Right lobe of liver (tissue), 6 donors: ENCODE results near the gene IRF5. TPM values are rescaled to one million over a fixed set of nuclear protein-coding genes. Genes with fewer than 3 reads are reported as not detected.

ENCODE experiments used
- ATAC-seq, 4 donors: fragments of 200-7000 bp; cut with Tn5 transposase; one replicate each; pipeline ENCODE4 v1.9.1; 2020; ENCODE audit warnings: mild to moderate bottlenecking in 4 of 4, moderate library complexity in 4 of 4
- DNase-seq, 3 donors: peaks; one replicate each; pipeline ENCODE4 v3.0.0-alpha.2; 2020
- H3K27ac ChIP-seq, 3 donors: fragments of 200-600 bp; one replicate each; pipeline ENCODE4 v1.8.0; 2022
- H3K27me3 ChIP-seq, 2 donors: fragments of 200-600 bp; one replicate each; pipeline ENCODE4 v1.8.0; 2022
- H3K36me3 ChIP-seq, 4 donors: fragments of 200-600 bp; sonication (generic) in 1 of 4; one replicate each; pipeline versions ENCODE4 v1.5.1 to v1.8.0; 2017 to 2022; ENCODE audit warnings: control low read depth in 1 of 4
- H3K4me1 ChIP-seq, 4 donors: fragments of 200-600 bp; sonication (generic) in 1 of 4; one replicate each; pipeline versions ENCODE4 v1.5.1 to v1.8.0; 2017 to 2022; ENCODE audit warnings: control low read depth in 1 of 4
- H3K4me3 ChIP-seq, 3 donors: fragments of 200-600 bp; one replicate each; pipeline ENCODE4 v1.8.0; 2022
- H3K9me3 ChIP-seq, 4 donors: fragments of 200-600 bp; sonication (generic) in 1 of 4; one replicate each; pipeline versions ENCODE4 v1.5.1 to v1.8.0; 2017 to 2022; ENCODE audit warnings: control low read depth in 1 of 4
- CTCF ChIP-seq, 4 donors: fragments of 200-600 bp in 3 of 4; fragments of 450-650 bp in 1 of 4; IDR thresholded peaks; one replicate each; pipeline versions ENCODE4 v1.5.1 to v1.8.0; 2016 to 2022; ENCODE audit warnings: antibody characterized with exemption in 4 of 4, mild to moderate bottlenecking in 2 of 4
- POLR2A ChIP-seq: fragments of 450-650 bp; IDR thresholded peaks from one replicate; pipeline ENCODE4 v1.6.1; 2017; ENCODE audit warnings: antibody characterized with exemption, mild to moderate bottlenecking
- WGBS: methylation state at CpG from one replicate; pipeline ENCODE4 v1.1.6; 2018; ENCODE audit warnings: low coverage, low lambda C conversion rate; ENCODE audit not compliant: insufficient coverage; ENCODE audit errors: missing lambda C conversion rate; 5-methylcytosine and 5-hydroxymethylcytosine counted together
- intact Hi-C, 2 donors: fragments of 100-400 bp; cut with DNase I; formaldehyde crosslinking; loops; one replicate each; pipeline versions ENCODE4 v1.11.2 to v1.14.1; 2022
- total RNA-seq, 6 experiments: library from RNA; depleted of rRNA in 2 of 6; stranded (reverse); fragments of >200 nt in 2 of 6; fragmentation: NEBNext Ultra II Directional in 3 of 6; extraction: Animal tissue kit (Norgen Biotek cat#: 25700) in 3 of 6; gene quantifications; one replicate each; pipeline versions ENCODE4 v1.1.0 to v1.2.4, GENCODE V29; 2016 to 2023
- donor health status: DM: no; HTN: yes; CAD: no.
- donor health status: DM: no; HTN: no; CAD: no.
- donor health status: DM: no; HTN: no; CAD: no.
- donor health status: DM: no; HTN: yes; CAD: no.
- donor health status: DM: no; HTN: yes; CAD: no.

IRF5 gene
- total RNA-seq, 6 experiments from 2014 or later = 4.6 to 8.9 (median 6.4) TPM

GRCh38 chr7:128974241-128974934 is 36.7 kb downstream of the IRF5 start:
- H3K9me3 ChIP-seq = no peaks in the 10 kb centered on the region
- no peak overlapping the region for H3K27ac ChIP-seq
- no peaks in the 10 kb centered on the region for H3K27me3 ChIP-seq
- H3K4me3 ChIP-seq = no peak overlapping the region
- ATAC-seq (no peak), DNase-seq (no peak)
- WGBS = 70% methylated on average over 7 of the region's 7 CpGs
- intact Hi-C loops = no loop called here
- TF ChIP-seq CTCF (IDR thresholded peaks at IDR 0.05) (no peak), POLR2A (no peak)
- peaks cover 5 to 96% (median 31%) of the 10 kb centered on the region in 4 donors for H3K36me3 ChIP-seq
- no peaks in the 10 kb centered on the region for H3K4me1 ChIP-seq

- Histone ChIP-seq H3K27ac (no peak overlapping the region), H3K4me1 (no peaks in the 10 kb centered on the region), H3K27me3 (no peaks in the 10 kb centered on the region), H3K36me3 (peaks cover 0 to 95% (median 25%) of the 10 kb centered on the region in 4 donors), H3K9me3 (no peaks in the 10 kb centered on the region), H3K4me3 (no peak overlapping the region)
- 86% methylated on average over 2 of the region's 2 CpGs for WGBS
- intact Hi-C loops = no loop called here
- TF ChIP-seq CTCF (IDR thresholded peaks at IDR 0.05) (no peak), POLR2A (no peak)
- DNase-seq = no peak
- no peak for ATAC-seq
Observed at GRCh38 chr7:128982105-128982504, 44.4 kb downstream of the IRF5 start.

- no peak overlapping the region for H3K27ac ChIP-seq
- no peaks in the 10 kb centered on the region for H3K27me3 ChIP-seq
- H3K36me3 ChIP-seq = peaks cover 0 to 84% (median 17%) of the 10 kb centered on the region in 4 donors
- no peak overlapping the region for H3K4me3 ChIP-seq
- no peaks in the 10 kb centered on the region for H3K9me3 ChIP-seq
- no peak for TF ChIP-seq CTCF (IDR thresholded peaks at IDR 0.05)
- TF ChIP-seq POLR2A = no peak
- no peaks in the 10 kb centered on the region for H3K4me1 ChIP-seq
- intact Hi-C loops = no loop called here
- no peak for ATAC-seq
- no peak for DNase-seq
Observed at GRCh38 chr7:128985660-128986059, 47.9 kb downstream of the IRF5 start.

- DNase-seq (no peak), ATAC-seq (no peak)
- TF ChIP-seq CTCF (IDR thresholded peaks at IDR 0.05) = no peak
- no peak for TF ChIP-seq POLR2A
- no peaks in the 10 kb centered on the region for H3K4me1 ChIP-seq
- no peaks in the 10 kb centered on the region for H3K27me3 ChIP-seq
- no peak overlapping the region for H3K4me3 ChIP-seq
- intact Hi-C loops = no loop called here
- H3K36me3 ChIP-seq = peaks cover 0 to 83% (median 17%) of the 10 kb centered on the region in 4 donors
- H3K9me3 ChIP-seq = no peaks in the 10 kb centered on the region
- H3K27ac ChIP-seq = no peak overlapping the region
- WGBS = 69% methylated on average over 3 of the region's 3 CpGs
Observed at GRCh38 chr7:128986609-128987008, 48.9 kb downstream of the IRF5 start.

GRCh38 chr7:128988372-128988771 is 50.6 kb downstream of the IRF5 start:
- DNase-seq (no peak), ATAC-seq (no peak)
- Histone ChIP-seq H3K4me3 (no peak overlapping the region), H3K27ac (no peak overlapping the region), H3K36me3 (peaks cover 0 to 72% (median 16%) of the 10 kb centered on the region in 4 donors), H3K4me1 (no peaks in the 10 kb centered on the region), H3K27me3 (no peaks in the 10 kb centered on the region), H3K9me3 (no peaks in the 10 kb centered on the region)
- intact Hi-C loops = no loop called here
- TF ChIP-seq POLR2A (no peak), CTCF (IDR thresholded peaks at IDR 0.05) (no peak)
